OCI-LY7 (cell line): Measurements from ENCODE around the gene RNF167.

Experiments
- EZH2phosphoT487 ChIP-seq: fragments of 200-600 bp; sonication (generic); IDR thresholded peaks from 2 replicates; pipeline ENCODE4 v1.6.1; 2018; ENCODE audit warnings: low read depth, borderline replicate concordance, mild to moderate bottlenecking, mixed run types, antibody characterized with exemption, low read length, moderate library complexity, mixed read lengths
- TF ChIP-seq, protein P1 (sequence below): fragments of 200-600 bp; sonication (generic); conservative IDR thresholded peaks from 2 replicates; pipeline ENCODE4 v1.5.1; 2014; ENCODE audit warnings: mild to moderate bottlenecking, antibody characterized with exemption, low read length, moderate library complexity, mixed read lengths

DNA sequence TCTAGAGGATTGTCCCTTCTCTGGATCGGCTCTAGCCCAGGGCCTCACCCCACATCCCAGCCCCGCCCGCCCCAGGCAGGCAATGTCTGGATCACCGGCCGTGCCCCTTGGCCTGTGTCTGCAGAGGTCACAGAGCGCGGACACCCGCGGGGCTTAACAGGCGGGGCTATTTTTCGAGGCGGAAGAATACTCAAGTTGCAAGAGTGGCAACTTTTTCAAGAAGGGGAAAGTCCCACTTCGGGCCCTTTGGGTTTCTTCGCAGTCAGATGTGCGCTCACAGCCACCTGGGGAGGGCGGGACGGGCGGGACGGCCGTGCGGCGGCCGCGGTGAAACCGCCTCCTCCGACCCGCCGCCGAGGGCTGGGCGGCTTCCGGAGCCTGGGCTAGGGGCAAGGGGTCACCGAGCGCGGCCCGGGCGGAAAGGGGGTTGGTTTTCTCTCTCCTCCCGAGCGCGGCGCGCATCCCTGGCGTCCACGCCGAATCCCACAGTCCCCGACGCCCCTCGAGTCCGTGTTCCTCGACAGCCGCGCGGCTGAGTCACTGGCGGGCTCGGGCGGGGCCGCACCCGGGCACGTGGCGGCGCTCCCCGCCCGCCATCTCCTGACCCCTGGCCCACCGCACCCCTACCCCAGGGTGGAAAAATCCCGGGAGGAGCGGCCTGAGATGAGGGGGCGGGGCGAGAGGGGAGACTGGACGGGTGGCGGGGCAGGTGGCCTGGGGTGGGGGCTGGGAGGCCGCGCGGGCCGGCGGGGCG is 9.4 kb downstream of the RNF167 start:
- TF ChIP-seq, protein P1, sequence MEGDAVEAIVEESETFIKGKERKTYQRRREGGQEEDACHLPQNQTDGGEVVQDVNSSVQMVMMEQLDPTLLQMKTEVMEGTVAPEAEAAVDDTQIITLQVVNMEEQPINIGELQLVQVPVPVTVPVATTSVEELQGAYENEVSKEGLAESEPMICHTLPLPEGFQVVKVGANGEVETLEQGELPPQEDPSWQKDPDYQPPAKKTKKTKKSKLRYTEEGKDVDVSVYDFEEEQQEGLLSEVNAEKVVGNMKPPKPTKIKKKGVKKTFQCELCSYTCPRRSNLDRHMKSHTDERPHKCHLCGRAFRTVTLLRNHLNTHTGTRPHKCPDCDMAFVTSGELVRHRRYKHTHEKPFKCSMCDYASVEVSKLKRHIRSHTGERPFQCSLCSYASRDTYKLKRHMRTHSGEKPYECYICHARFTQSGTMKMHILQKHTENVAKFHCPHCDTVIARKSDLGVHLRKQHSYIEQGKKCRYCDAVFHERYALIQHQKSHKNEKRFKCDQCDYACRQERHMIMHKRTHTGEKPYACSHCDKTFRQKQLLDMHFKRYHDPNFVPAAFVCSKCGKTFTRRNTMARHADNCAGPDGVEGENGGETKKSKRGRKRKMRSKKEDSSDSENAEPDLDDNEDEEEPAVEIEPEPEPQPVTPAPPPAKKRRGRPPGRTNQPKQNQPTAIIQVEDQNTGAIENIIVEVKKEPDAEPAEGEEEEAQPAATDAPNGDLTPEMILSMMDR: no peak
- TF ChIP-seq EZH2phosphoT487: no peak
